ENCODE data around the gene TMC1. TPM values are rescaled to one million over a fixed set of nuclear protein-coding genes. Genes with fewer than 3 reads are reported as not detected.
A peak's percentile ranks its signal among the peaks of the same experiment; 100 is the strongest.

The TMC1 gene
- total and polyA plus RNA-seq, 2 of the 13 experiments (the other 11 are each of a cell fraction or from before 2014, with no cell fraction given), result 0.02 to 0.03 TPM

GRCh38 chr9:72827950-72828731 is 306.7 kb downstream of the TMC1 start (continued):
- TF ChIP-seq, protein P1, sequence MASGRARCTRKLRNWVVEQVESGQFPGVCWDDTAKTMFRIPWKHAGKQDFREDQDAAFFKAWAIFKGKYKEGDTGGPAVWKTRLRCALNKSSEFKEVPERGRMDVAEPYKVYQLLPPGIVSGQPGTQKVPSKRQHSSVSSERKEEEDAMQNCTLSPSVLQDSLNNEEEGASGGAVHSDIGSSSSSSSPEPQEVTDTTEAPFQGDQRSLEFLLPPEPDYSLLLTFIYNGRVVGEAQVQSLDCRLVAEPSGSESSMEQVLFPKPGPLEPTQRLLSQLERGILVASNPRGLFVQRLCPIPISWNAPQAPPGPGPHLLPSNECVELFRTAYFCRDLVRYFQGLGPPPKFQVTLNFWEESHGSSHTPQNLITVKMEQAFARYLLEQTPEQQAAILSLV (CRISPR knock-in tag; IDR thresholded peaks at IDR 0.05; ENCODE audit: borderline replicate concordance), result no peak
- TF ChIP-seq ZNF740 (CRISPR knock-in tag; IDR thresholded peaks at IDR 0.05) (no peak), ELF4 (CRISPR knock-in tag; IDR thresholded peaks at IDR 0.05; ENCODE audit: borderline replicate concordance) (no peak), NPAS2 (CRISPR knock-in tag; IDR thresholded peaks at IDR 0.05; ENCODE audit: borderline replicate concordance) (no peak), MXI1 (IDR thresholded peaks at IDR 0.05; ENCODE audit: borderline replicate concordance, low read depth, low read length) (no peak), RERE (CRISPR knock-in tag; IDR thresholded peaks at IDR 0.05; ENCODE audit: low read depth) (no peak), ZNF816 (CRISPR knock-in tag; IDR thresholded peaks at IDR 0.05; ENCODE audit: borderline replicate concordance) (no peak), PHF8 (CRISPR knock-in tag; IDR thresholded peaks at IDR 0.05) (no peak), ZNF446 (CRISPR knock-in tag; IDR thresholded peaks at IDR 0.05) (no peak), TAF15 (IDR thresholded peaks at IDR 0.05; ENCODE audit: low read depth, low read length, poor library complexity, severe bottlenecking) (no peak), TBX3 (IDR thresholded peaks at IDR 0.05; ENCODE audit: borderline replicate concordance) (peak; percentile 71; the same call in 1 of the 2 replicates), ZNF672 (CRISPR knock-in tag; IDR thresholded peaks at IDR 0.05) (no peak), SIN3A (IDR thresholded peaks at IDR 0.05; ENCODE audit: borderline replicate concordance, low read depth, low read length) (no peak), CREBL2 (CRISPR knock-in tag; IDR thresholded peaks at IDR 0.05; ENCODE audit: borderline replicate concordance) (no peak), PHF21A (CRISPR knock-in tag; IDR thresholded peaks at IDR 0.05) (no peak)
- TF ChIP-seq, protein P2, sequence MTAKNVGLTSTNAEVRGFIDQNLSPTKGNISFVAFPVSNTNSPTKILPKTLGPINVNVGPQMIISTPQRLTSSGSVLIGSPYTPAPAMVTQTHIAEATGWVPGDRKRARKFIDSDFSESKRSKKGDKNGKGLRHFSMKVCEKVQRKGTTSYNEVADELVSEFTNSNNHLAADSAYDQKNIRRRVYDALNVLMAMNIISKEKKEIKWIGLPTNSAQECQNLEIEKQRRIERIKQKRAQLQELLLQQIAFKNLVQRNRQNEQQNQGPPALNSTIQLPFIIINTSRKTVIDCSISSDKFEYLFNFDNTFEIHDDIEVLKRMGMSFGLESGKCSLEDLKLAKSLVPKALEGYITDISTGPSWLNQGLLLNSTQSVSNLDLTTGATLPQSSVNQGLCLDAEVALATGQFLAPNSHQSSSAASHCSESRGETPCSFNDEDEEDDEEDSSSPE (CRISPR knock-in tag; IDR thresholded peaks at IDR 0.05), result no peak
- TF ChIP-seq, protein P3, sequence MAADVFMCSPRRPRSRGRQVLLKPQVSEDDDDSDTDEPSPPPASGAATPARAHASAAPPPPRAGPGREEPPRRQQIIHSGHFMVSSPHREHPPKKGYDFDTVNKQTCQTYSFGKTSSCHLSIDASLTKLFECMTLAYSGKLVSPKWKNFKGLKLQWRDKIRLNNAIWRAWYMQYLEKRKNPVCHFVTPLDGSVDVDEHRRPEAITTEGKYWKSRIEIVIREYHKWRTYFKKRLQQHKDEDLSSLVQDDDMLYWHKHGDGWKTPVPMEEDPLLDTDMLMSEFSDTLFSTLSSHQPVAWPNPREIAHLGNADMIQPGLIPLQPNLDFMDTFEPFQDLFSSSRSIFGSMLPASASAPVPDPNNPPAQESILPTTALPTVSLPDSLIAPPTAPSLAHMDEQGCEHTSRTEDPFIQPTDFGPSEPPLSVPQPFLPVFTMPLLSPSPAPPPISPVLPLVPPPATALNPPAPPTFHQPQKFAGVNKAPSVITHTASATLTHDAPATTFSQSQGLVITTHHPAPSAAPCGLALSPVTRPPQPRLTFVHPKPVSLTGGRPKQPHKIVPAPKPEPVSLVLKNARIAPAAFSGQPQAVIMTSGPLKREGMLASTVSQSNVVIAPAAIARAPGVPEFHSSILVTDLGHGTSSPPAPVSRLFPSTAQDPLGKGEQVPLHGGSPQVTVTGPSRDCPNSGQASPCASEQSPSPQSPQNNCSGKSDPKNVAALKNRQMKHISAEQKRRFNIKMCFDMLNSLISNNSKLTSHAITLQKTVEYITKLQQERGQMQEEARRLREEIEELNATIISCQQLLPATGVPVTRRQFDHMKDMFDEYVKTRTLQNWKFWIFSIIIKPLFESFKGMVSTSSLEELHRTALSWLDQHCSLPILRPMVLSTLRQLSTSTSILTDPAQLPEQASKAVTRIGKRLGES (CRISPR knock-in tag; IDR thresholded peaks at IDR 0.05; ENCODE audit: borderline replicate concordance), result no peak

All from HepG2 (cell line).